ENCODE data around the gene CDH11. TPM values are rescaled to one million over a fixed set of nuclear protein-coding genes. Genes with fewer than 3 reads are reported as not detected.

The CDH11 gene
- total and polyA plus RNA-seq, 2 of the 4 experiments (the other 2 are of a cell fraction), result 266 to 601 TPM

- ChIA-PET POLR2A (ENCODE audit: unreplicated experiment) (no interaction called here), CTCF (interaction anchor here (0.7 to 0.9 kb wide), 3 partner anchors 8 to 30 kb away, joined by 3 read pairs; no protein-coding TSS in a partner anchor)
- Histone ChIP-seq H2BK20ac (ENCODE audit: low read depth, low read length) (no peak overlapping the region), H3K4me1 (ENCODE audit: control insufficient read depth, insufficient read depth, low read length) (no peaks in the 10 kb centered on the region), H3K4me3 (ENCODE audit: insufficient read depth, low read depth, low read length) (no peak overlapping the region), H3K23ac (ENCODE audit: low read depth, low read length) (no peak overlapping the region), H2BK120ac (ENCODE audit: low read depth, low read length) (no peak overlapping the region), H2BK15ac (ENCODE audit: low read depth, low read length) (no peak overlapping the region), H2BK5ac (ENCODE audit: low read depth, low read length, poor library complexity, severe bottlenecking) (no peak overlapping the region), H3K9me3 (ENCODE audit: control insufficient read depth, insufficient read depth, low read length) (no peaks in the 10 kb centered on the region), H3K79me1 (ENCODE audit: low read depth in 1 of 2, low read length in 2 of 2) (peaks cover 8 to 29% of the 10 kb centered on the region in 2 experiments), H2AFZ (replicated peaks; ENCODE audit: low read length, poor library complexity) (no peak overlapping the region), H3K9me1 (ENCODE audit: insufficient read depth, low read length) (no peaks in the 10 kb centered on the region; the same call in 1 of the 2 replicates), H4K91ac (ENCODE audit: insufficient read depth, low read depth, low read length) (no peak overlapping the region), H3K9ac (ENCODE audit: low read depth, low read length) (no peak overlapping the region), H3K56ac (ENCODE audit: extremely low read depth, insufficient read depth, low read length) (no peak overlapping the region), H3K36me3 (ENCODE audit: control insufficient read depth, insufficient read depth, low read length) (peaks cover 48% of the 10 kb centered on the region), H4K8ac (ENCODE audit: low read depth in 2 of 2, low read length in 2 of 2) (no peak overlapping the region), H3K4ac (ENCODE audit: low read depth, low read length) (no peak overlapping the region), H4K20me1 (ENCODE audit: insufficient read depth, low read length) (no peaks in the 10 kb centered on the region; the same call in 1 of the 2 replicates), H3K18ac (ENCODE audit: low read depth, low read length) (no peak overlapping the region), H3K27me3 (ENCODE audit: control insufficient read depth, insufficient read depth, low read length) (no peaks in the 10 kb centered on the region), H3K4me2 (ENCODE audit: low read depth, low read length) (no peak overlapping the region), H3K14ac (replicated peaks; ENCODE audit: low read depth, low read length) (no peak overlapping the region), H2AK9ac (replicated peaks; ENCODE audit: low read depth, low read length, poor library complexity) (no peak overlapping the region), H2AK5ac (ENCODE audit: low read depth, low read length) (no peak overlapping the region), H3K27ac (ENCODE audit: insufficient read depth, low read length) (no peak overlapping the region), H4K5ac (ENCODE audit: low read depth, low read length) (no peak overlapping the region)
- DNase-seq, result no peak
- no TSS peak for BruUV-seq (replicated peaks)
- no peak for ATAC-seq (ENCODE audit: low read depth)
- 92% methylated on average over 2 of the region's 3 CpGs; no CpG with 5 or more reads in 1 of the 2 experiments for WGBS, 2 experiments (ENCODE audit: extremely low coverage in 2 of 2, insufficient read length in 1 of 2)
- TF ChIP-seq MAFK (IDR thresholded peaks at IDR 0.05; ENCODE audit: low read depth, low read length), result no peak
- TF ChIP-seq MAZ (IDR thresholded peaks at IDR 0.05; ENCODE audit: borderline replicate concordance, low read depth, low read length), result no peak
- no peak for TF ChIP-seq RAD21 (IDR thresholded peaks at IDR 0.05; ENCODE audit: low read length)
- TF ChIP-seq CEBPB (IDR thresholded peaks at IDR 0.05; ENCODE audit: low read depth, low read length), result no peak
- TF ChIP-seq FOS (IDR thresholded peaks at IDR 0.05; ENCODE audit: low read depth, low read length), result no peak
- TF ChIP-seq BHLHE40 (IDR thresholded peaks at IDR 0.05; ENCODE audit: low read depth, low read length), result no peak
- no peak for TF ChIP-seq MXI1 (IDR thresholded peaks at IDR 0.05; ENCODE audit: borderline replicate concordance, low read depth, low read length)
- TF ChIP-seq RCOR1 (IDR thresholded peaks at IDR 0.05; ENCODE audit: insufficient replicate concordance, low read length), result no peak
- intact Hi-C loops (cut with micrococcal nuclease) (no loop called here), dilution Hi-C loops (cut with HindIII; ENCODE audit: low sequenced_read_pairs, unreplicated experiment) (no loop called here), in situ Hi-C loops (cut with MboI; ENCODE audit: low sequenced_read_pairs) (no loop called here)
Measured at GRCh38 chr16:64983231-64983630, 138.6 kb downstream of the CDH11 start.
